ENCODE results near the gene NT5DC1. TPM values are rescaled to one million over a fixed set of nuclear protein-coding genes. Genes with fewer than 3 reads are reported as not detected.

The NT5DC1 gene
- total RNA-seq, 2 experiments from 2014 or later = 20.5 to 58.8 TPM

GRCh38 chr6:116205281-116205680 is 104.6 kb downstream of the NT5DC1 start:
- ChIA-PET POLR2A (interaction anchor here (0.7 kb wide), 1 partner anchor 37 kb away, joined by 3 read pairs; no protein-coding TSS in a partner anchor), CTCF (ENCODE audit: unreplicated experiment) (no interaction called here)
- H3K27ac ChIP-seq (ENCODE audit: low read depth, low read length, poor library complexity, severe bottlenecking) = no peak overlapping the region
- H3K4me1 ChIP-seq (ENCODE audit: insufficient read depth, low read length, poor library complexity, severe bottlenecking) = no peaks in the 10 kb centered on the region
- no peak overlapping the region for H2AFZ ChIP-seq (ENCODE audit: low read length)
- no TSS peak for BruUV-seq (replicated peaks)
- H3K79me2 ChIP-seq (ENCODE audit: insufficient read depth, low read depth, low read length) = no peaks in the 10 kb centered on the region
- H4K20me1 ChIP-seq (ENCODE audit: insufficient read depth, low read length) = 0 out of 2 replicates have a peak, but pooled peaks cover 3% of the 10 kb centered on the region
- H3K4me2 ChIP-seq (ENCODE audit: low read length) = no peak overlapping the region
- TF ChIP-seq CTCF (conservative IDR thresholded peaks at IDR 0.05; ENCODE audit: low read length) (no peak), EZH2phosphoT487 (IDR thresholded peaks at IDR 0.05; ENCODE audit: borderline replicate concordance, low read depth, low read length) (no peak)
- no peak for DNase-seq (ENCODE audit: low spot score)
- no peaks in the 10 kb centered on the region for H3K9me2 ChIP-seq (ENCODE audit: insufficient read depth, low read length)
- intact Hi-C loops (cut with micrococcal nuclease; ENCODE audit: unreplicated experiment) = no loop called here
- H3K9me3 ChIP-seq (ENCODE audit: low read length) = no peaks in the 10 kb centered on the region
- H3K4me3 ChIP-seq (ENCODE audit: low read depth, low read length, poor library complexity, severe bottlenecking) = no peak overlapping the region
- no peaks in the 10 kb centered on the region for H3K36me3 ChIP-seq (ENCODE audit: insufficient read depth, low read length)

GRCh38 chr6:116206231-116206903 is 105.7 kb downstream of the NT5DC1 start:
- no peaks in the 10 kb centered on the region for H3K4me1 ChIP-seq (ENCODE audit: insufficient read depth, low read length, poor library complexity, severe bottlenecking)
- no peak overlapping the region for H2AFZ ChIP-seq (ENCODE audit: low read length)
- no peaks in the 10 kb centered on the region for H3K79me2 ChIP-seq (ENCODE audit: insufficient read depth, low read depth, low read length)
- ChIA-PET POLR2A (interaction anchor here (0.6 kb wide), 1 partner anchor 577 kb away, joined by 3 read pairs; no protein-coding TSS in a partner anchor), CTCF (ENCODE audit: unreplicated experiment) (no interaction called here)
- no peaks in the 10 kb centered on the region for H3K36me3 ChIP-seq (ENCODE audit: insufficient read depth, low read length)
- no peak for TF ChIP-seq EZH2phosphoT487 (IDR thresholded peaks at IDR 0.05; ENCODE audit: borderline replicate concordance, low read depth, low read length)
- TF ChIP-seq CTCF (conservative IDR thresholded peaks at IDR 0.05; ENCODE audit: low read length) = no peak
- H4K20me1 ChIP-seq (ENCODE audit: insufficient read depth, low read length) = 0 out of 2 replicates have a peak, but pooled peaks cover 3% of the 10 kb centered on the region
- H3K4me2 ChIP-seq (ENCODE audit: low read length) = no peak overlapping the region
- no peaks in the 10 kb centered on the region for H3K9me3 ChIP-seq (ENCODE audit: low read length)
- H3K9me2 ChIP-seq (ENCODE audit: insufficient read depth, low read length) = no peaks in the 10 kb centered on the region
- DNase-seq (ENCODE audit: low spot score) = no peak
- no peak overlapping the region for H3K27ac ChIP-seq (ENCODE audit: low read depth, low read length, poor library complexity, severe bottlenecking)
- intact Hi-C loops (cut with micrococcal nuclease; ENCODE audit: unreplicated experiment) = no loop called here
- BruUV-seq (replicated peaks) = no TSS peak
- H3K4me3 ChIP-seq (ENCODE audit: low read depth, low read length, poor library complexity, severe bottlenecking) = no peak overlapping the region
